ENCODE data around the gene ZNF287.

GRCh38 chr17:16512011-16512410 is 57.0 kb downstream of the ZNF287 start:
- TF ChIP-seq, protein P1, sequence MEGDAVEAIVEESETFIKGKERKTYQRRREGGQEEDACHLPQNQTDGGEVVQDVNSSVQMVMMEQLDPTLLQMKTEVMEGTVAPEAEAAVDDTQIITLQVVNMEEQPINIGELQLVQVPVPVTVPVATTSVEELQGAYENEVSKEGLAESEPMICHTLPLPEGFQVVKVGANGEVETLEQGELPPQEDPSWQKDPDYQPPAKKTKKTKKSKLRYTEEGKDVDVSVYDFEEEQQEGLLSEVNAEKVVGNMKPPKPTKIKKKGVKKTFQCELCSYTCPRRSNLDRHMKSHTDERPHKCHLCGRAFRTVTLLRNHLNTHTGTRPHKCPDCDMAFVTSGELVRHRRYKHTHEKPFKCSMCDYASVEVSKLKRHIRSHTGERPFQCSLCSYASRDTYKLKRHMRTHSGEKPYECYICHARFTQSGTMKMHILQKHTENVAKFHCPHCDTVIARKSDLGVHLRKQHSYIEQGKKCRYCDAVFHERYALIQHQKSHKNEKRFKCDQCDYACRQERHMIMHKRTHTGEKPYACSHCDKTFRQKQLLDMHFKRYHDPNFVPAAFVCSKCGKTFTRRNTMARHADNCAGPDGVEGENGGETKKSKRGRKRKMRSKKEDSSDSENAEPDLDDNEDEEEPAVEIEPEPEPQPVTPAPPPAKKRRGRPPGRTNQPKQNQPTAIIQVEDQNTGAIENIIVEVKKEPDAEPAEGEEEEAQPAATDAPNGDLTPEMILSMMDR (IDR thresholded peaks at IDR 0.05), result no peak
- TF ChIP-seq POLR2A (IDR thresholded peaks at IDR 0.05), result no peak

All from right lobe of liver (tissue), 4 donors.